ENCODE measurements around the gene PTGIR. TPM values are rescaled to one million over a fixed set of nuclear protein-coding genes. Genes with fewer than 3 reads are reported as not detected.

Gene PTGIR
- polyA plus RNA-seq, 1 donor (not counting 4 experiments of a cell fraction or from before 2014, with no cell fraction given): not detected

DNA sequence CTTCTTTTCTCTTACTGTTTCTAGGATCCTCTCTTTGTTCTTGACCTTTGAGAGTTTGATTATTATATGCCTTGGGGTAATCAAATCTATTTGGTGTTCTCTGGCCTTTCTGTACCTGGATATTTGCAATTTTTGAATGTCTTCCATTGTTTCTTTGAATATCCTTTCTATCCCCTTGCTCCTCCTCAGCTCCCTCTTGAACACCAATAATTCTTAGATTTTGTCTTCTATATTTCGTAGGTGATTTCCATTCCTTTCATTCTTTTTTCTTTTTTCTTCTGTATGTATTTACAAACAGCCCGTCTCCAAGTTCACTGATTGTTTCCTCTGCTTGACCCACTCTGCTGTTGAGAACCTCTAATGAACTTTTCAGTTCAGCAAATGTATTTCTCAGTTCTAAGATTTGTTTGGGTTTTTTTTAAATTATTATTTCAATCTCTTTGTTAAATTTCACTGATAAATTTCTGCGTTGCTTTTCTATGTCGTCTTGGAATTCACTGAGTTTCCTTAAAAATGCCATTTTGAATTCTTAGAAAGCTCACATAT lies 26.4 kb downstream of the PTGIR start:
- Histone ChIP-seq H3K27ac (ENCODE audit: control insufficient read depth, insufficient read depth, low read length) (no peak overlapping the region), H2AFZ (ENCODE audit: control insufficient read depth, low read length) (no peak overlapping the region), H3K9me1 (ENCODE audit: control insufficient read depth, extremely low read depth, insufficient read depth, low read length) (no peaks in the 10 kb centered on the region), H3K79me2 (ENCODE audit: control insufficient read depth, insufficient read depth, low read length) (peaks cover 23% of the 10 kb centered on the region), H3K36me3 (ENCODE audit: control insufficient read depth in 2 of 2, extremely low read depth in 1 of 2, insufficient read depth in 2 of 2, low read length in 2 of 2) (peaks cover 0 to 6% of the 10 kb centered on the region in 2 experiments), H3K4me3 (ENCODE audit: control insufficient read depth in 2 of 3, extremely low read depth in 1 of 3, insufficient read depth in 2 of 3, low read depth in 1 of 3, low read length in 3 of 3) (no peak overlapping the region), H3K4me2 (ENCODE audit: control insufficient read depth, extremely low read depth, insufficient read depth, low read depth, low read length) (no peak overlapping the region), H3K9me3 (ENCODE audit: control insufficient read depth, low read depth, low read length) (no peaks in the 10 kb centered on the region), H3K4me1 (ENCODE audit: control insufficient read depth, extremely low read depth, insufficient read depth, low read length) (peaks cover 11% of the 10 kb centered on the region), H3K9ac (ENCODE audit: control insufficient read depth, extremely low read depth, insufficient read depth, low read length) (no peak overlapping the region), H3K27me3 (ENCODE audit: control insufficient read depth, extremely low read depth, insufficient read depth, low read length) (no peaks in the 10 kb centered on the region), H4K20me1 (ENCODE audit: control insufficient read depth, extremely low read depth, insufficient read depth, low read length) (peaks cover 2% of the 10 kb centered on the region)
- dilution Hi-C loops (cut with MboI; ENCODE audit: extremely low pct_ligation_motif_present, low sequenced_read_pairs): no loop called here
- FAIRE-seq (no peak), DNase-seq (ENCODE audit: low read depth, low spot score) (no peak)
- no peak for TF ChIP-seq EZH2 (IDR thresholded peaks at IDR 0.05; ENCODE audit: low read length)
- TF ChIP-seq, protein P1, sequence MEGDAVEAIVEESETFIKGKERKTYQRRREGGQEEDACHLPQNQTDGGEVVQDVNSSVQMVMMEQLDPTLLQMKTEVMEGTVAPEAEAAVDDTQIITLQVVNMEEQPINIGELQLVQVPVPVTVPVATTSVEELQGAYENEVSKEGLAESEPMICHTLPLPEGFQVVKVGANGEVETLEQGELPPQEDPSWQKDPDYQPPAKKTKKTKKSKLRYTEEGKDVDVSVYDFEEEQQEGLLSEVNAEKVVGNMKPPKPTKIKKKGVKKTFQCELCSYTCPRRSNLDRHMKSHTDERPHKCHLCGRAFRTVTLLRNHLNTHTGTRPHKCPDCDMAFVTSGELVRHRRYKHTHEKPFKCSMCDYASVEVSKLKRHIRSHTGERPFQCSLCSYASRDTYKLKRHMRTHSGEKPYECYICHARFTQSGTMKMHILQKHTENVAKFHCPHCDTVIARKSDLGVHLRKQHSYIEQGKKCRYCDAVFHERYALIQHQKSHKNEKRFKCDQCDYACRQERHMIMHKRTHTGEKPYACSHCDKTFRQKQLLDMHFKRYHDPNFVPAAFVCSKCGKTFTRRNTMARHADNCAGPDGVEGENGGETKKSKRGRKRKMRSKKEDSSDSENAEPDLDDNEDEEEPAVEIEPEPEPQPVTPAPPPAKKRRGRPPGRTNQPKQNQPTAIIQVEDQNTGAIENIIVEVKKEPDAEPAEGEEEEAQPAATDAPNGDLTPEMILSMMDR (optimal IDR thresholded peaks at IDR 0.05 in 1 of 3, IDR thresholded peaks at IDR 0.05 in 1 of 3, conservative IDR thresholded peaks at IDR 0.05 in 1 of 3; ENCODE audit: extremely low read depth in 1 of 3, insufficient read depth in 2 of 3, low read length in 3 of 3): no peak

DNA sequence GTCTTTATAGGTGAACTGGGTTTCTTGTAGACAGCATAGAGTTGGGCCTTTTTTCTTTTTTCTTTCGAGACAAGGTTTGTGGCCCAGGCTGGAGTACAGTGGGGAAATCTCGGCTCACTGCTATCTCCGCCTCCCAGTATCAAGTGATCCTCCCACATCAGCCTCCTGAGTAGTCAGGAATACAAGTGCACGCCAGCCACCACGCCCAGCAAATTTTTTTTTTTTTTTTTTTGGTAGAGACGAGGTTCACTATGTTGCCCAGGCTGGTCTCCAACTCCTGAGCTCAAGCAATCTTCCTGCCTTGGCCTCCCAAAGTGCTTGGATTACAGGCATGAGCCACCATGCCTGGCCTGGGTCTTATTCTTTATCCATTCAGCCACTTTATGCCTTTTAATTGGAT lies 28.9 kb downstream of the PTGIR start:
- no peak overlapping the region for H3K4me2 ChIP-seq (ENCODE audit: control insufficient read depth, extremely low read depth, insufficient read depth, low read depth, low read length)
- no peaks in the 10 kb centered on the region for H3K9me3 ChIP-seq (ENCODE audit: control insufficient read depth, low read depth, low read length)
- H3K9me1 ChIP-seq (ENCODE audit: control insufficient read depth, extremely low read depth, insufficient read depth, low read length): no peaks in the 10 kb centered on the region
- H3K4me1 ChIP-seq (ENCODE audit: control insufficient read depth, extremely low read depth, insufficient read depth, low read length): no peaks in the 10 kb centered on the region
- FAIRE-seq: no peak
- no peak for TF ChIP-seq EZH2 (IDR thresholded peaks at IDR 0.05; ENCODE audit: low read length)
- TF ChIP-seq, protein P1 (optimal IDR thresholded peaks at IDR 0.05 in 1 of 3, IDR thresholded peaks at IDR 0.05 in 1 of 3, conservative IDR thresholded peaks at IDR 0.05 in 1 of 3; ENCODE audit: extremely low read depth in 1 of 3, insufficient read depth in 2 of 3, low read length in 3 of 3): no peak
- no peak for DNase-seq (ENCODE audit: low read depth, low spot score)
- no peak overlapping the region for H3K4me3 ChIP-seq (ENCODE audit: control insufficient read depth in 2 of 3, extremely low read depth in 1 of 3, insufficient read depth in 2 of 3, low read depth in 1 of 3, low read length in 3 of 3)
- no peak overlapping the region for H3K27ac ChIP-seq (ENCODE audit: control insufficient read depth, insufficient read depth, low read length)
- no peaks in the 10 kb centered on the region for H3K79me2 ChIP-seq (ENCODE audit: control insufficient read depth, insufficient read depth, low read length)
- dilution Hi-C loops (cut with MboI; ENCODE audit: extremely low pct_ligation_motif_present, low sequenced_read_pairs): no loop called here
- no peaks in the 10 kb centered on the region for H3K36me3 ChIP-seq (ENCODE audit: control insufficient read depth in 2 of 2, extremely low read depth in 1 of 2, insufficient read depth in 2 of 2, low read length in 2 of 2)
- H3K27me3 ChIP-seq (ENCODE audit: control insufficient read depth, extremely low read depth, insufficient read depth, low read length): no peaks in the 10 kb centered on the region
- H3K9ac ChIP-seq (ENCODE audit: control insufficient read depth, extremely low read depth, insufficient read depth, low read length): no peak overlapping the region
- no peak overlapping the region for H2AFZ ChIP-seq (ENCODE audit: control insufficient read depth, low read length)
- H4K20me1 ChIP-seq (ENCODE audit: control insufficient read depth, extremely low read depth, insufficient read depth, low read length): no peaks in the 10 kb centered on the region

Data from keratinocyte (primary cell).